ENCODE data around the gene ZNF526. TPM values are rescaled to one million over a fixed set of nuclear protein-coding genes. Genes with fewer than 3 reads are reported as not detected.

The ZNF526 gene
- total RNA-seq, 1 experiment from 2014 or later = 21.3 TPM

DNA sequence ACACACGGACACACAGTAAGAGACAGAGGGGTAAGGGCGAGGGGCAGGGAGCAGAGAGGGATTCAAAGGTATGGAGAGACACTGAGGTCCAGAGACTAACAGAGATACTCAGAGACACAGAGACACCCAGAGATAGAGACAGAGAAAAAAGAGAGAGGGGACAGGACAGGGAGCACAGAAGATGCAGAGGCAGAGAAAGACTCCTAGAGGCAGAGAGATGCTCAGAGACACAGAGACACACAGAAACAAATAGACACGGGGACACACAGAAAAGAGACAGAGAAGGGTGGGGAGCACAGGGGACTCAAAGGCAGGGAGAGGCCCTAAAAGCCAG is 42.5 kb upstream of the ZNF526 start:
- Histone ChIP-seq H3K4me3 (ENCODE audit: low read depth, low read length, poor library complexity, severe bottlenecking) (no peak overlapping the region), H3K4me1 (ENCODE audit: insufficient read depth, low read length, poor library complexity, severe bottlenecking) (peaks cover 16% of the 10 kb centered on the region), H3K27ac (ENCODE audit: low read depth, low read length, poor library complexity, severe bottlenecking) (no peak overlapping the region), H3K9me3 (ENCODE audit: low read depth, low read length, poor library complexity, severe bottlenecking) (no peaks in the 10 kb centered on the region), H3K27me3 (replicated peaks; ENCODE audit: insufficient read depth, low read depth, low read length, poor library complexity) (peaks cover 51% of the 10 kb centered on the region), H3K36me3 (ENCODE audit: insufficient read depth, low read length, poor library complexity, severe bottlenecking) (no peaks in the 10 kb centered on the region)
- no TSS peak for BruUV-seq (replicated peaks)
- DNase-seq (ENCODE audit: low spot score) = no peak
- intact Hi-C loops (cut with micrococcal nuclease; ENCODE audit: unreplicated experiment) = no loop called here
- TF ChIP-seq CTCF (conservative IDR thresholded peaks at IDR 0.05; ENCODE audit: low read depth, low read length) = no peak
- POLR2A ChIA-PET (ENCODE audit: low non-redundant PET) = no interaction called here
- CTCF ChIA-PET = interaction anchor here (1.1 kb wide), 1 partner anchor 14 kb away, joined by 3 read pairs; no protein-coding TSS in a partner anchor

DNA sequence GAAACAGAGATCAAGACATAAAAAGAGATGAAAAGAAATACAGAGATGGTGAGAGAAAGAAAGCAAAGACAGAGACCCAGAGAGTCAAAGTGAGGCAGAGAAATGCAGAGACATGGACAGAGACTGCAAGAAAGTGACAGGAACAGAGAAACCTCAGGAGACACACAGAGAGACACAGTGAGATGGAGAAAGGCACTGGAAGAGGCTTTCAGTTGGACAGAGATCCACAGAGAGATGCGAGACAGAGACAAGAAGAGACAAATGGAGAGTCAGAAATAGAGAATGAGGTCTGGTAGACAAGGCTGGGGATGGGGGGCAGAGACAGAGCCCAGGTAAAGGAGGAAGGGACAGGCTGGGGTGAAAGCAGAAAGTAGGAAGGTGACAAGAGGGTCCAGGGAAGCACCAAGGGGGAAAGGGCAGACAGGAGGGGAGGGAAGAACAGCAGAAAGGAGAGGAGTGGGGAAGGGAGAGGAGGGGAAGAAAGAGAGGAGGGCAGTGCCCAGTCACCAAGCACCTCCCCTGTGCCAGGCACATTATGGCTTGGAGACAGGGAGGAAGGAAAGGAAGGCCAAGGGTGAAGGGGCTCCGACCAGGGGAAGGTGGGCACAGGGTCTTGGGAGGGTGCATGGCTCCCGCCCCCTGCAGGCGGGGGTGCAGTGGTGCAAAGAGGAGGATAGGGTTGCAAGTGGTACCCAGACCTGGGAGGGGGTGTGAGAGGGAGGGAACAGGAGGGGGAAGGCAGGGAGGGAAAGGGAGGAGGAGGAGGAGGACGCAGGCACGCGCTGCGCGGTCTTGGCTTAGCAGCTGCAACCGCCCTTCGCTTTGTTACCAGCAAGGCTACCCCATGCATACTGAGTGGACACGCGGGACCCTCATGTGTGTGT is 41.1 kb upstream of the ZNF526 start:
- no peaks in the 10 kb centered on the region for H3K36me3 ChIP-seq (ENCODE audit: insufficient read depth, low read length, poor library complexity, severe bottlenecking)
- BruUV-seq (replicated peaks) = no TSS peak
- intact Hi-C loops (cut with micrococcal nuclease; ENCODE audit: unreplicated experiment) = no loop called here
- ChIA-PET CTCF (no interaction called here), POLR2A (ENCODE audit: low non-redundant PET) (no interaction called here)
- TF ChIP-seq EZH2 (IDR thresholded peaks at IDR 0.05; ENCODE audit: borderline replicate concordance, low read depth, low read length, poor library complexity, severe bottlenecking) = no peak
- peak; percentile 58 for TF ChIP-seq CTCF (conservative IDR thresholded peaks at IDR 0.05; ENCODE audit: low read depth, low read length)
- H3K4me3 ChIP-seq (ENCODE audit: low read depth, low read length, poor library complexity, severe bottlenecking) = no peak overlapping the region
- no peaks in the 10 kb centered on the region for H3K9me3 ChIP-seq (ENCODE audit: low read depth, low read length, poor library complexity, severe bottlenecking)
- no peak overlapping the region for H3K27ac ChIP-seq (ENCODE audit: low read depth, low read length, poor library complexity, severe bottlenecking)
- DNase-seq (ENCODE audit: low spot score) = peak; percentile 33
- H3K4me1 ChIP-seq (ENCODE audit: insufficient read depth, low read length, poor library complexity, severe bottlenecking) = peaks cover 16% of the 10 kb centered on the region
- peaks cover 51% of the 10 kb centered on the region for H3K27me3 ChIP-seq (replicated peaks; ENCODE audit: insufficient read depth, low read depth, low read length, poor library complexity)

DNA sequence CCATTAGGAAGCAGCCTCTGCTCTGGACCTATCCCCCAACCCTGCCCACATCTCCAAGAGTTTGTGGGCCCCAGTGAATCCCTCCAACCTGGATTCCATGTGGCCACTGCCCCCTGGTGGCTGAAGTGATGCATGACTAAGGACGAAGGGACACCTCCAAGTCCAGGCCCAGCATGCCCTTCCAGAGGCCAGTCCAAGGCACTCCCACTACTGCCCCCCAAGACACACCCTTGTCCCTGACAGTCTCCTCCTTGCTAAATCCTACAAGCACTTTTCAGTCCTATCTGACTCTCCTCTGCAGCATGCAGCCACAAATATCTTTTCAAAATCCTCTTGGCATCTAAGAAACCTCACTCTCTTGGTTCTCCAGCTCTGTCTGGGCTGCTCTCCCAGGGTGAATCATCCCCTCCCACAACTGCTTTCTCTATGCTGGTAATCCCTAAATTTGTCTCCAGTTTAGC is 35.7 kb upstream of the ZNF526 start:
- Histone ChIP-seq H3K27ac (ENCODE audit: low read depth, low read length, poor library complexity, severe bottlenecking) (no peak overlapping the region), H3K4me3 (ENCODE audit: low read depth, low read length, poor library complexity, severe bottlenecking) (no peak overlapping the region), H3K27me3 (replicated peaks; ENCODE audit: insufficient read depth, low read depth, low read length, poor library complexity) (peaks cover 7% of the 10 kb centered on the region), H3K4me1 (ENCODE audit: insufficient read depth, low read length, poor library complexity, severe bottlenecking) (no peaks in the 10 kb centered on the region), H3K36me3 (ENCODE audit: insufficient read depth, low read length, poor library complexity, severe bottlenecking) (no peaks in the 10 kb centered on the region), H3K9me3 (ENCODE audit: low read depth, low read length, poor library complexity, severe bottlenecking) (no peaks in the 10 kb centered on the region)
- TF ChIP-seq EZH2 (IDR thresholded peaks at IDR 0.05; ENCODE audit: borderline replicate concordance, low read depth, low read length, poor library complexity, severe bottlenecking) = no peak
- peak; percentile 93 for TF ChIP-seq CTCF (conservative IDR thresholded peaks at IDR 0.05; ENCODE audit: low read depth, low read length)
- ChIA-PET POLR2A (ENCODE audit: low non-redundant PET) (no interaction called here), CTCF (interaction anchor here (0.6 to 0.9 kb wide), 3 partner anchors 48 to 149 kb away, joined by 3 to 4 read pairs (median 3); no protein-coding TSS in a partner anchor)
- intact Hi-C loops (cut with micrococcal nuclease; ENCODE audit: unreplicated experiment) = loop anchor here (1.0 kb wide), 2 partner anchors 51 to 76 kb away; no protein-coding TSS in a partner anchor
- no TSS peak for BruUV-seq (replicated peaks)
- peak; percentile 82 for DNase-seq (ENCODE audit: low spot score)

Data from A673 (cell line).